HepG2 (cell line): ENCODE results near the gene RRAS. TPM values are rescaled to one million over a fixed set of nuclear protein-coding genes. Genes with fewer than 3 reads are reported as not detected.
A peak's percentile ranks its signal among the peaks of the same experiment; 100 is the strongest.

Source experiments
- ATF7-NPFF ChIP-seq: sonication (generic); formaldehyde crosslinking; IDR thresholded peaks from 2 replicates; pipeline ENCODE4 v1.8.1; 2023; ENCODE audit warnings: mild to moderate bottlenecking, low read depth, missing genetic modification reagents, moderate library complexity
- EEA1 ChIP-seq: sonication (generic); formaldehyde crosslinking; IDR thresholded peaks from 2 replicates; pipeline ENCODE4 v1.5.1; 2020; ENCODE audit warnings: mild to moderate bottlenecking, missing genetic modification reagents, borderline replicate concordance
- FOXA3 ChIP-seq: IDR thresholded peaks from 2 replicates; pipeline ENCODE4 v1.6.1; 2016; ENCODE audit warnings: missing genetic modification reagents, missing compliant biosample characterization
- GFI1 ChIP-seq: sonication (generic); formaldehyde crosslinking; IDR thresholded peaks from 2 replicates; pipeline ENCODE4 v1.5.0; 2020; ENCODE audit warnings: missing genetic modification reagents, mild to moderate bottlenecking, borderline replicate concordance
- HOXD1 ChIP-seq: sonication (generic); formaldehyde crosslinking; IDR thresholded peaks from 2 replicates; pipeline ENCODE4 v1.5.0; 2020; ENCODE audit warnings: missing genetic modification reagents
- KDM2A ChIP-seq: sonication (generic); formaldehyde crosslinking; IDR thresholded peaks from 2 replicates; pipeline ENCODE4 v1.4.0; 2020; ENCODE audit warnings: low read depth, missing genetic modification reagents, borderline replicate concordance
- KMT2B ChIP-seq: IDR thresholded peaks from 2 replicates; pipeline ENCODE4 v1.6.1; 2016; ENCODE audit warnings: missing genetic modification reagents, missing compliant biosample characterization
- MAZ ChIP-seq, 2 experiments: sonication (generic) in 1 of 2; formaldehyde crosslinking in 1 of 2; IDR thresholded peaks; 2 replicates each; pipeline versions ENCODE4 v1.5.0 to v1.6.1; 2012 to 2020; ENCODE audit warnings: low read depth in 2 of 2, mild to moderate bottlenecking in 2 of 2, borderline replicate concordance in 1 of 2, improper control_type of control experiment in 1 of 2, low read length in 1 of 2, missing genetic modification reagents in 1 of 2, moderate library complexity in 1 of 2
- PHF20 ChIP-seq: sonication (generic); formaldehyde crosslinking; IDR thresholded peaks from 2 replicates; pipeline ENCODE4 v1.5.0; 2020; ENCODE audit warnings: mild to moderate bottlenecking, missing genetic modification reagents
- SMAD1 ChIP-seq: sonication (generic); formaldehyde crosslinking; IDR thresholded peaks from 2 replicates; pipeline ENCODE4 v1.4.0; 2020; ENCODE audit warnings: missing genetic modification reagents, low read depth, mild to moderate bottlenecking, borderline replicate concordance
- TIGD3 ChIP-seq: sonication (generic); formaldehyde crosslinking; IDR thresholded peaks from 2 replicates; pipeline ENCODE4 v1.5.1; 2020; ENCODE audit warnings: mild to moderate bottlenecking, missing genetic modification reagents, borderline replicate concordance
- ZBTB44 ChIP-seq: sonication (generic); formaldehyde crosslinking; IDR thresholded peaks from 2 replicates; pipeline ENCODE4 v1.4.0; 2020; ENCODE audit warnings: missing genetic modification reagents
- ZEB1 ChIP-seq: IDR thresholded peaks from 2 replicates; pipeline ENCODE4 v1.6.1; 2012; ENCODE audit warnings: mild to moderate bottlenecking, low read depth, inconsistent platforms; ENCODE audit not compliant: insufficient replicate concordance
- ZMYM3 ChIP-seq: sonication (generic); formaldehyde crosslinking; IDR thresholded peaks from 2 replicates; pipeline ENCODE4 v1.5.1; 2020; ENCODE audit warnings: mild to moderate bottlenecking, missing genetic modification reagents
- ZNF251 ChIP-seq: sonication (generic); formaldehyde crosslinking; IDR thresholded peaks from 2 replicates; pipeline ENCODE4 v1.9.0; 2021; ENCODE audit warnings: mild to moderate bottlenecking, missing genetic modification reagents
- ZNF556 ChIP-seq: sonication (generic); formaldehyde crosslinking; IDR thresholded peaks from 2 replicates; pipeline ENCODE4 v1.4.0; 2020; ENCODE audit warnings: mild to moderate bottlenecking, missing genetic modification reagents, borderline replicate concordance
- ZNF670 ChIP-seq: sonication (generic); formaldehyde crosslinking; IDR thresholded peaks from 2 replicates; pipeline ENCODE4 v1.8.0; 2022; ENCODE audit warnings: mild to moderate bottlenecking, missing genetic modification reagents, borderline replicate concordance
- ZNF772 ChIP-seq: sonication (generic); formaldehyde crosslinking; IDR thresholded peaks from 2 replicates; pipeline ENCODE4 v1.5.0; 2020; ENCODE audit warnings: mild to moderate bottlenecking, missing genetic modification reagents
- ZNF83 ChIP-seq: sonication (generic); formaldehyde crosslinking; IDR thresholded peaks from 2 replicates; pipeline ENCODE4 v1.4.0; 2020; ENCODE audit warnings: missing genetic modification reagents, mild to moderate bottlenecking, borderline replicate concordance
- ZSCAN30 ChIP-seq: sonication (generic); formaldehyde crosslinking; IDR thresholded peaks from 2 replicates; pipeline ENCODE4 v1.5.0; 2020; ENCODE audit warnings: mild to moderate bottlenecking, missing genetic modification reagents
- polyA plus RNA-seq, 8 experiments: library from polyadenylated mRNA; depleted of rRNA in 3 of 8; stranded (reverse) in 7 of 8; unstranded in 1 of 8; fragments of >200 nt; fragmentation: Illumina TruSeq in 4 of 8; extraction: Trizol in 4 of 8; gene quantifications; 2 replicates each; pipeline versions ENCODE4 v1.2.1 to v1.2.3, GENCODE V29; 2011 to 2016; ENCODE audit warnings: low read depth in 4 of 8, missing spikeins in 1 of 8, mixed read lengths in 1 of 8; ENCODE audit not compliant: insufficient read depth in 1 of 8
- total RNA-seq, 5 experiments: library from RNA; depleted of rRNA; stranded (reverse); fragments of >200 nt; fragmentation: Illumina TruSeq; extraction: Trizol; gene quantifications; 2 replicates each; pipeline ENCODE4 v1.2.3, GENCODE V29; 2016; ENCODE audit warnings: low read depth in 1 of 5
- TF ChIP-seq, protein P1 (sequence below): sonication (generic); formaldehyde crosslinking; IDR thresholded peaks from 2 replicates; pipeline ENCODE4 v1.4.0; 2020; ENCODE audit warnings: low read depth, mild to moderate bottlenecking, missing genetic modification reagents
- TF ChIP-seq, protein P2 (sequence below): sonication (generic); formaldehyde crosslinking; IDR thresholded peaks from 2 replicates; pipeline ENCODE4 v1.9.0; 2021; ENCODE audit warnings: missing genetic modification reagents, borderline replicate concordance

RRAS gene
- total and polyA plus RNA-seq, 2 of the 13 experiments (the other 11 are each of a cell fraction or from before 2014, with no cell fraction given), result 1.5 to 12.0 TPM

GRCh38 chr19:49680421-49681351 is 40.7 kb upstream of the RRAS start (continued):
- TF ChIP-seq ZNF83 (CRISPR knock-in tag), result no peak
- TF ChIP-seq ZSCAN30 (CRISPR knock-in tag), result no peak
- TF ChIP-seq ZNF670 (CRISPR knock-in tag), result no peak
- TF ChIP-seq ZNF556 (CRISPR knock-in tag), result 0 out of 2 replicates have a peak, but pooled peaks have one; percentile 38
- no peak for TF ChIP-seq SMAD1 (CRISPR knock-in tag)
- TF ChIP-seq ZNF251 (CRISPR knock-in tag), result no peak
- no peak for TF ChIP-seq ZMYM3
- TF ChIP-seq KDM2A, result no peak
- TF ChIP-seq ZNF772 (CRISPR knock-in tag), result no peak
- TF ChIP-seq MAZ (IDR thresholded peaks at IDR 0.05; ENCODE audit: borderline replicate concordance, low read depth, low read length), result peak; percentile 10; the same call in 1 of the 2 replicates
- TF ChIP-seq MAZ (CRISPR knock-in tag; IDR thresholded peaks at IDR 0.05; ENCODE audit: low read depth), result no peak
- TF ChIP-seq ATF7-NPFF, result no peak
- TF ChIP-seq EEA1, result no peak
- no peak for TF ChIP-seq FOXA3
- TF ChIP-seq ZEB1, result no peak
- TF ChIP-seq TIGD3 (CRISPR knock-in tag), result no peak
- TF ChIP-seq ZBTB44 (CRISPR knock-in tag), result no peak
- no peak for TF ChIP-seq PHF20
- TF ChIP-seq GFI1 (CRISPR knock-in tag), result peak; percentile 72; the same call in 1 of the 2 replicates
- peak; percentile 65 for TF ChIP-seq KMT2B
- TF ChIP-seq HOXD1, result no peak
- TF ChIP-seq, protein P1, sequence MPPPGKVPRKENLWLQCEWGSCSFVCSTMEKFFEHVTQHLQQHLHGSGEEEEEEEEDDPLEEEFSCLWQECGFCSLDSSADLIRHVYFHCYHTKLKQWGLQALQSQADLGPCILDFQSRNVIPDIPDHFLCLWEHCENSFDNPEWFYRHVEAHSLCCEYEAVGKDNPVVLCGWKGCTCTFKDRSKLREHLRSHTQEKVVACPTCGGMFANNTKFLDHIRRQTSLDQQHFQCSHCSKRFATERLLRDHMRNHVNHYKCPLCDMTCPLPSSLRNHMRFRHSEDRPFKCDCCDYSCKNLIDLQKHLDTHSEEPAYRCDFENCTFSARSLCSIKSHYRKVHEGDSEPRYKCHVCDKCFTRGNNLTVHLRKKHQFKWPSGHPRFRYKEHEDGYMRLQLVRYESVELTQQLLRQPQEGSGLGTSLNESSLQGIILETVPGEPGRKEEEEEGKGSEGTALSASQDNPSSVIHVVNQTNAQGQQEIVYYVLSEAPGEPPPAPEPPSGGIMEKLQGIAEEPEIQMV (CRISPR knock-in tag), result no peak
- TF ChIP-seq, protein P2, sequence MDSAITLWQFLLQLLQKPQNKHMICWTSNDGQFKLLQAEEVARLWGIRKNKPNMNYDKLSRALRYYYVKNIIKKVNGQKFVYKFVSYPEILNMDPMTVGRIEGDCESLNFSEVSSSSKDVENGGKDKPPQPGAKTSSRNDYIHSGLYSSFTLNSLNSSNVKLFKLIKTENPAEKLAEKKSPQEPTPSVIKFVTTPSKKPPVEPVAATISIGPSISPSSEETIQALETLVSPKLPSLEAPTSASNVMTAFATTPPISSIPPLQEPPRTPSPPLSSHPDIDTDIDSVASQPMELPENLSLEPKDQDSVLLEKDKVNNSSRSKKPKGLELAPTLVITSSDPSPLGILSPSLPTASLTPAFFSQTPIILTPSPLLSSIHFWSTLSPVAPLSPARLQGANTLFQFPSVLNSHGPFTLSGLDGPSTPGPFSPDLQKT (CRISPR knock-in tag), result no peak
